Kidney glomerular epithelial cell (primary cell): Measurements from ENCODE around the gene GRIN2A.

ENCODE experiments used
- DNase-seq: peaks from one replicate; lab custom pipeline; 2025; lab: John Stamatoyannopoulos, UW

The GRIN2A gene

GRCh38 chr16:9821331-9821730 is 360.9 kb downstream of the GRIN2A start:
- no peak for DNase-seq

DNA sequence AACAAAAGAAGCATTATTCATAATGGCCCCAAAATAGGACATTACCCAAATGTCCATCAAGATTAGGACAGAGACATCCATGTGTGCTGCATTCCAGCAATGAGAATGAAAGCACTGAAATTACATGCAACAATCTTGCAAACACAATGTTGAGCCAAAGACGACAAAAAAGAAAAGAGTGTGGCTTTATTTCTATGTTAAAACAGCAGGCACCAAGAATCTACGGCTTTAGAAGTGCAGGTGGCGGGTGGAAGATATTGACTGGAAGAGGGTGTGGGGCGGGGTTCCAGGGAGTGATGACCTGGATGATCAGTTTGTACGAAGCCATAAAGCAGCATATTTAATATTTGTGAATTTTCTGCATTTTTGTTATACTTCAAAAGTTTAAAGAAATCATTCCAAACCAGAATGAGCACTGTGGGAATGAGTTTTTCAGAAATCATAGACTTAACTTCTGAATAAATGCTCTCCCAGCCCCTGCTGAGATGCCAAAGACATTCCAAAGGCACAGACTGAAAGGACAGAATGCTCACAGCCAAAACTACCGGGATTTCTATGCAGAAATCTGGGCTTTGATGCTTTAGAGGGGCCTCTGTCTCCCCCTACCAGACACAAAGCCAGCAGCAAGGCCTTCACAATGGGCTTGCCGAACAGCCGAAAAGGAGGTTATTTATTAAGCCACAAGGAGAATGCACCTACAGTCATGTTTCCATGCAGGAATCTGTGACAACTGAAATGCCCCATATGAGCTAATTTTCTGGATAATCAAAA is 361.6 kb downstream of the GRIN2A start:
- DNase-seq: no peak

DNA sequence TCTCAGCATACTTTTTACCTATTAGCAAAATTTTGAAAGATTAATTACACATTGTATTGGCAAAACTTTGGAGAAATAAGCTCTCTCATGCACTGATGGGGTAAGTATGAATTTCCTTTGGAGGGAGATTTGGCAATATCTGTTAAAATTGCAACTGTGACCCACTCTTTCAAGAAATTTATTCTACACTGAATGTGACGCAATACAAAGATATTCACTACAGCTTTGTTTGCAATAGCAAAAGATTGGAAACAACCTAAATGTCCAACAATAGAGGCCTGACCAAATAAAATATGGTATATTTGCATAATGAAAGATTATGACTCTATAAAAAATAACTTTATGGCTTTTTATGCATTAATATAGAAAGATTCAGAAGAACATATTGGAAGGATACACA is 363.5 kb downstream of the GRIN2A start:
- DNase-seq: no peak

GRCh38 chr16:9817586-9817985 is 364.6 kb downstream of the GRIN2A start:
- DNase-seq: no peak

GRCh38 chr16:9816644-9817043 is 365.6 kb downstream of the GRIN2A start:
- no peak for DNase-seq

DNA sequence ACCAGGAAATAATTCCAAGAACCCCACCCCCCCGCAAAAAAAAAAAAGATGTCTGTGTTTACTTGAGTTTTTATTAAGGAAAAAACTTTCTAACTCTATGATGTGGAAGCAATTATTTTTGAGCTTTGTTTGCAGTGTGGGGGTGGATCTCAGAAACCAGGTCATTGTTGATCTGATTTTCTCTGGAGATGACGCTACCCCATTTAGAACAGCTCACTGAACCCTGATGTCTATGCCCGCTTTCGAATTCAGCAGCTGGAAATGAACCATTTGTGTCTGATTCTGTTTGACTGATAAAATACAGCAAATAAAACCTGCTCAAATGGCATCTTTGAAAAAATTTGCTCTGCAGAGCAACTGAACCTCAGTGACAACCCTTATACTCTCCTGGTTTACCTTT is 368.6 kb downstream of the GRIN2A start:
- no peak for DNase-seq

- DNase-seq: no peak
These were observed 374.0 kb downstream of the GRIN2A start for GRCh38 chr16:9808210-9808609.

GRCh38 chr16:9807302-9807701 is 374.9 kb downstream of the GRIN2A start:
- DNase-seq: no peak

DNA sequence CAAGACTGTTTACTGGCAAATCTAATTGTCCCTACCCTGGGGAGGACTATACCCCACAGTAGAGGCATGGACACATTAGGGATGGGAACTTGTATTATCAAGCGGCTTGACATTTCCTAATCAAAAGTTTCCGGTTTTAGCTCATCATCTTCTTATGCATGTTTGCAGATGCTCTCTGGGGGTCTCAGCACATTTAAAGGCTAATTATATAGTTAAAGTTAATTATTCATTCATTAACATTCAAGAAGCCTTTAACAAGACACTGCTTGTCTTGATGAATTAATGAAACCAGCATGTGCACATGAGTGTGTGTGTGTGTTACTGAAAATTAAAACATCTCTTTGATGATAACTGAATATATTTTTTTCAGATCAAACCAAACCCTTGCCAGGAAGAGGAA is 377.1 kb downstream of the GRIN2A start:
- no peak for DNase-seq

GRCh38 chr16:9802160-9802559 is 380.1 kb downstream of the GRIN2A start:
- DNase-seq: no peak

DNA sequence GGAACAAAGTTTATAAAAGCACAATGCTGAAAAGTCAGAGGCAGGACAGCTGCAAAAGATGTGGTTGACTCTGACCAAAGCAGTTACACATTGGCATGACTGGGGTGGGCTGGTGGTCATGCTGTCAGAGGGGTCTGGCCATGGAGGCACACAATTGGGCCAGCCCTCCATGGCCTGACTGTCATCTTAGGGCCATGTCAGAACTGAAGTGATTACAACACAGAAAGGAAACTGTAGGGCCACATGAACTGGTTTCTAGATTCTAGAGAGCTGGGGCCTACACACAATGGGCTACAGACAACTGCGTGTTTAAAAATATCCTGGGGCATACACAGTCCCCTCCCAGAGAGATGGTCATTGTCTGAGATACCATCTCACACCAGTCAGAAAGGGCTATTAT is 380.6 kb downstream of the GRIN2A start:
- no peak for DNase-seq

GRCh38 chr16:9800186-9800738 is 382.0 kb downstream of the GRIN2A start:
- no peak for DNase-seq

DNA sequence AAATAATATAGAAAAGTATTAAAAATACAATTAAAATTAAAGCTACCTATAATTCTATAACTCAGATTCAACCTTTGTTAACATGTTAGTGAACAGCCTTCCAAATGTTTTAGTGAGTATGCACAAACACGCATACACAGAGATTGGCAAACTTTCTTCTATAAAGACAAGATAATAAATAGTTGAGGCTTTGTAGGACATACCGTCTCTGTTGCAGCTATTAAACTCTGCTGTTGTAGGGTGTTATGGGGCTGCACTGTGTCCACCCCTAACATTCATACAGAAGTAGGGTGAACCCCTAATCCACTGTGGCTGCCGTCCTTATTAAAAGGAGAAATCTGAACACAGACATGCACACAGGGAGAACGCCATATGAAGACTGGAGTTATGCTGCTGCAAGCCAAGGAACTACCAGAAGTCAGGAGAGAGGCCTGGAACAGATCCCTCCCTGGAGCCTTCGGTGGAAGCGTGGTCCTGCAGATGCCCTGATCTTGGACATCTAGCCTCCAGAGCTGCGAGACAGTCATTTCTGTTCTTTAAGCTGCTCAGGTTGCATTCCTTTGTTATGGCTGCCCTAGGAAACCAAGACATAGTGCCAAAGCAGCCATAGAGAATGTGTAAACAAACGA is 383.2 kb downstream of the GRIN2A start:
- no peak for DNase-seq

- no peak for DNase-seq
These were observed 383.8 kb downstream of the GRIN2A start for GRCh38 chr16:9798474-9798873.

DNA sequence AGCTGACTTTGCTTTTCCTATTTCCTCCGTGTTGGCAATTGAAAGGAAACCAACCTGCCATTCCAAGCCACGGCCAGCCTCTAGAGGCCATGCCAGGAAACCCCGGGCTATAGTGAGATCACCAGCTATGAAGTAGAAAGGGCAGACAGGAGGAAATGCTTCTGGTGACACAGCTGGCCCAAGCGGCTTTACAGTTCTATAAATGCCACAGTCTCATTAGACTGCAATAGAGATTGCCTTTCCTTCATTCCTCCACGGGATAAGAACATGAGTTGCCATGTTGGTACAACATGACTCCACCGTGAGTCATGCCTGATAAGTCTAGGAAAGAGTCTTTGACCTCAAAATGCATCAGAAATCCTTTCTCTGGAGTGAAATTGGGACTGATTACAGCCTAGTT is 384.9 kb downstream of the GRIN2A start:
- no peak for DNase-seq

DNA sequence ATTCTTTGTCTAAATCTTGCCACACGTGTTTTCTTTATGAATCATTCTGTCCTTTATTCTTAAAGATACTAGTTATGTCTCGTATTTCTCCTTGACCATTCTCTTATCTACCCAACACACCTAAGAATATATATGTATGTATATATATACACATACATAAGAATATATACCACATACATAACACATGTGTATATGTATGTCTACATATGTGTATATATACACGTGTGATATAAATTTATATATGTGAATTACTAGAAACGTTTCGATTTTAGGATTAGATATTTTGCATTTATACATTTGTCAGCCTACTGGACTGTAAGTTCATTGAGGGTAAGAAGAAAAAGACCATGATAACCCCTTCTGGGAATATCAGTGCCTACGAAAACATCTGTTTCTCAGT is 388.6 kb downstream of the GRIN2A start:
- DNase-seq: no peak

GRCh38 chr16:9791556-9791955 is 390.7 kb downstream of the GRIN2A start:
- DNase-seq: no peak

DNA sequence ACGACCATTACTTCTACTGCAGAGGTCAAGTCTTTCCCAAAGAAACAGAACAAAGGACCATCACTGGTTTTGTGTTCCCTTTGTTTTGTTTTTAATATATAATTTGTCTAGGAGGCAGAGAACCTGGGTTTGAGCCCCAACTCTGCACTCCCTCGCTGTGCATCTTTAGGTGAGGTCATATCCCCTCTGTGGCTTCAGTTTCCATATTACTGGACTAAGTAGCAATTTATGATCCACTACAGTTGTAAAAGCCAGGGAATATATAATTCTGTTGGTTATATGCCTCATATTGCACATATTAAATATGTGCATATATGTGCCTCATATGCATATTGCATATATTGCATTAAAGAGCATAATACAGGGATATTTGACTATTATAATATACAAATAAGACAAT is 392.0 kb downstream of the GRIN2A start:
- no peak for DNase-seq

- DNase-seq: no peak
These were observed 394.5 kb downstream of the GRIN2A start for GRCh38 chr16:9787717-9788116.

DNA sequence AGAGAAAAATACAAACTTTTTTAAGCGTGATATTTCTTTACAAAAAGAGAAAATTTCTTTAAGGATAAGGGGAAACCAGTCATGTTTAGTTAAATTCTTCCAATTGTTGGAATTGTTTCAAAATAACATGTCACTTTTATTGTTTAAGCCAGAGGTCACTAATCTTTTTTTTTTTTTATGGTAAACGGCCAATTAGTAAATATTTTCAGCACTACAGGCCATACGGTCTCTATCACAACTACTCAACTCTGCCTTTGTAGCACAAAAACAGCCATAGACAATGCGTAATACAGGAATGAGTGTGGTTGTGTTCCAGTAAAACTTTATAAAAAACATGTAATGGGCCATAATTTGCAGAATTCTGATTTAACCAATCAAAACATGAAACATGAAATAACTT is 401.4 kb downstream of the GRIN2A start:
- no peak for DNase-seq

GRCh38 chr16:9778849-9779248 is 403.4 kb downstream of the GRIN2A start:
- DNase-seq: no peak

DNA sequence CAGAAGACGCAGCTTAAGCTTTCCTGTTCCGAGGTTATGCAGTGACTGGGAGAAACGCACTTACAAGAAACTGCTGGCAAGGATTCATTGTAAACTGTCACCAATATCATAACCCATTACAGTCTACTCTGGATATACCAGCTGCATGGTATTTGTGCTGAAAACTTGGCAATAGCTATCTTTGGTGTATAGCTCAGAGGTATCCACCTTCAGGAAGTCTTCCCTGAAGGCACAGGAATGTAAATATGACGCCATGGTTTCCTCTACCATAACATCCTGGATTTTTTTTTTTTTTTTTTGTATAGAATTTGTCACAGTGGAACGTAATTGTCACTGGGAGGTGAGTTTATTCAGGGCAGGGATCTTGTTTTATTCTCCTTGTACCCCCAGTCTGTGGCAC is 406.2 kb downstream of the GRIN2A start:
- no peak for DNase-seq

GRCh38 chr16:9773289-9773688 is 408.9 kb downstream of the GRIN2A start:
- DNase-seq: no peak
